ENCODE data around the gene UNK. TPM values are rescaled to one million over a fixed set of nuclear protein-coding genes. Genes with fewer than 3 reads are reported as not detected.

Gene UNK
- total and polyA plus RNA-seq, 9 of the 15 experiments (the other 6 are each of a cell fraction or from before 2014, with no cell fraction given), result 12.8 to 38.6 (median 24.8) TPM

GRCh38 chr17:75764711-75765421 is 19.7 kb upstream of the UNK start, which contains the start of gene GALK1 (continued):
- TF ChIP-seq MGA (IDR thresholded peaks at IDR 0.05), result no peak; the same call in 1 of the 2 replicates
- TF ChIP-seq BRCA1 (IDR thresholded peaks at IDR 0.05), result no peak
- no peak for TF ChIP-seq BRCA1 (CRISPR knock-in tag; IDR thresholded peaks at IDR 0.05)
- no peak for TF ChIP-seq NR1H2 (CRISPR knock-in tag; IDR thresholded peaks at IDR 0.05)
- TF ChIP-seq TBL1XR1 (IDR thresholded peaks at IDR 0.05; ENCODE audit: low read length in 2 of 2), result no peak
- no peak for TF ChIP-seq HEY1 (CRISPR knock-in tag; IDR thresholded peaks at IDR 0.05; ENCODE audit: borderline replicate concordance)
- TF ChIP-seq TAF7 (tag; IDR thresholded peaks at IDR 0.05), result no peak
- no peak for TF ChIP-seq THRAP3 (IDR thresholded peaks at IDR 0.05; ENCODE audit: borderline replicate concordance)
- peak; percentile 40; the same call in 1 of the 2 replicates for TF ChIP-seq ZNF175 (CRISPR knock-in tag; IDR thresholded peaks at IDR 0.05; ENCODE audit: low read depth)
- no peak for TF ChIP-seq MTA1 (IDR thresholded peaks at IDR 0.05; ENCODE audit: borderline replicate concordance)
- TF ChIP-seq ZNF124 (CRISPR knock-in tag; IDR thresholded peaks at IDR 0.05), result no peak
- no peak for TF ChIP-seq MTA2 (IDR thresholded peaks at IDR 0.05; ENCODE audit: low read depth)
- no peak for TF ChIP-seq HDGF (IDR thresholded peaks at IDR 0.05)
- TF ChIP-seq RBM22 (IDR thresholded peaks at IDR 0.05; ENCODE audit: low read depth, low read length, poor library complexity, severe bottlenecking), result no peak
- TF ChIP-seq ZC3H11A (IDR thresholded peaks at IDR 0.05; ENCODE audit: low read depth, low read length), result no peak
- TF ChIP-seq TFAP4 (CRISPR knock-in tag; IDR thresholded peaks at IDR 0.05; ENCODE audit: borderline replicate concordance), result peak; percentile 78
- TF ChIP-seq ZNF24 (IDR thresholded peaks at IDR 0.05), result no peak
- TF ChIP-seq ZFP30 (CRISPR knock-in tag; IDR thresholded peaks at IDR 0.05; ENCODE audit: borderline replicate concordance), result no peak
- no peak for TF ChIP-seq ZNF134 (CRISPR knock-in tag; conservative IDR thresholded peaks at IDR 0.05)
